Thymus (tissue), 11 donors: ENCODE results near the gene MBNL2. TPM values are rescaled to one million over a fixed set of nuclear protein-coding genes. Genes with fewer than 3 reads are reported as not detected.

ENCODE experiments used
- DNase-seq, 9 donors: peaks; one replicate each; pipeline ENCODE4 v3.0.0-alpha.2; 2013; ENCODE audit warnings: low spot score in 9 of 9, low read depth in 6 of 9, missing footprints in 1 of 9
- H3K27ac ChIP-seq, 2 donors: one replicate each; pipeline ENCODE4 v1.5.1; 2013; ENCODE audit warnings: control low read depth in 1 of 2, low read depth in 1 of 2, low read length in 1 of 2, mild to moderate bottlenecking in 1 of 2, moderate library complexity in 1 of 2
- H3K27me3 ChIP-seq, 2 donors: one replicate each; pipeline ENCODE4 v1.5.1; 2013; ENCODE audit warnings: low read length in 1 of 2; ENCODE audit not compliant: control insufficient read depth in 2 of 2, insufficient read depth in 1 of 2
- H3K36me3 ChIP-seq, 2 donors: one replicate each; pipeline ENCODE4 v1.5.1; 2013; ENCODE audit warnings: low read length in 1 of 2, mild to moderate bottlenecking in 1 of 2, moderate library complexity in 1 of 2; ENCODE audit not compliant: control insufficient read depth in 2 of 2, insufficient read depth in 2 of 2
- H3K4me1 ChIP-seq, 2 donors: one replicate each; pipeline ENCODE4 v1.5.1; 2013; ENCODE audit warnings: low read length in 2 of 2; ENCODE audit not compliant: control insufficient read depth in 2 of 2, insufficient read depth in 2 of 2
- H3K4me3 ChIP-seq, 2 donors: one replicate each; pipeline ENCODE4 v1.5.1; 2013; ENCODE audit warnings: low read length in 2 of 2, control low read depth in 1 of 2, mild to moderate bottlenecking in 1 of 2
- H3K9me3 ChIP-seq, 2 donors: one replicate each; pipeline ENCODE4 v1.5.1; 2013; ENCODE audit warnings: low read length in 1 of 2, mild to moderate bottlenecking in 1 of 2; ENCODE audit not compliant: control insufficient read depth in 2 of 2, insufficient read depth in 1 of 2
- WGBS: extraction: QIAGEN DNeasy Blood & Tissue Kit; methylation state at CpG from one replicate; pipeline ENCODE4 v1.1.7; 2013; 5-methylcytosine and 5-hydroxymethylcytosine counted together
- polyA plus RNA-seq: library from polyadenylated mRNA; stranded (reverse); fragments of 200-250 nt; gene quantifications from one replicate; pipeline ENCODE4 v1.2.3, GENCODE V29; 2013
- total RNA-seq: library from RNA; stranded (reverse); fragments of 120-200 nt; gene quantifications from one replicate; pipeline ENCODE4 v1.2.4, GENCODE V29; 2013
- donor health status: healthy.

Gene MBNL2
- total and polyA plus RNA-seq, 2 donors, result 22.7 to 27.1 TPM

- WGBS, result 93% methylated on average over 4 of the region's 4 CpGs
- Histone ChIP-seq H3K4me3 (no peak overlapping the region), H3K9me3 (no peaks in the 10 kb centered on the region), H3K27me3 (no peaks in the 10 kb centered on the region), H3K27ac (no peak overlapping the region), H3K36me3 (no peaks in the 10 kb centered on the region), H3K4me1 (peaks cover 0 to 3% of the 10 kb centered on the region in 2 donors)
- DNase-seq, result no peak
These were observed 209.1 kb downstream of the MBNL2 start for GRCh38 chr13:97431171-97431764.

GRCh38 chr13:97432232-97432916, 210.2 kb downstream of the MBNL2 start:
- WGBS, result 9% methylated on average over 19 of the region's 19 CpGs
- H3K4me3 ChIP-seq, result peak overlapping the region; percentile 69 to 79
- H3K27me3 ChIP-seq, result no peaks in the 10 kb centered on the region

GRCh38 chr13:97432917-97433726, 211.0 kb downstream of the MBNL2 start:
- Histone ChIP-seq H3K36me3 (no peaks in the 10 kb centered on the region), H3K27me3 (no peaks in the 10 kb centered on the region), H3K27ac (peak overlapping the region; percentile 99), H3K4me1 (peaks cover 0 to 3% of the 10 kb centered on the region in 2 donors), H3K4me3 (peak overlapping the region; percentile 69 to 79), H3K9me3 (no peaks in the 10 kb centered on the region)
- under 1% methylated on average over 50 of the region's 50 CpGs for WGBS
- DNase-seq, result peak; percentile 98 to 100 (median 99)

More at GRCh38 chr13:97432232-97432916, 210.2 kb downstream of the MBNL2 start:
- no peaks in the 10 kb centered on the region for H3K36me3 ChIP-seq
- H3K4me1 ChIP-seq, result peaks cover 0 to 3% of the 10 kb centered on the region in 2 donors
- DNase-seq, result peak in 3 of 9 donors; percentile 2 to 9 (median 4)
- H3K9me3 ChIP-seq, result no peaks in the 10 kb centered on the region
- peak overlapping the region; percentile 87 to 99 for H3K27ac ChIP-seq

- H3K27ac ChIP-seq, result peak within 1 kb of the TSS; percentile 99
- peaks cover 0 to 3% of the 10 kb centered on the region in 2 donors for H3K4me1 ChIP-seq
- no peaks in the 10 kb centered on the region for H3K36me3 ChIP-seq
- no peaks in the 10 kb centered on the region for H3K9me3 ChIP-seq
- DNase-seq, result peak in 8 of 9 donors; percentile 76 to 94 (median 86)
- H3K27me3 ChIP-seq, result no peaks in the 10 kb centered on the region
- peak within 1 kb of the TSS; percentile 69 to 79 for H3K4me3 ChIP-seq
- WGBS, result under 1% methylated on average over 91 of the region's 94 CpGs
These were observed 211.7 kb downstream of the MBNL2 start, which contains the start of gene RAP2A for GRCh38 chr13:97433727-97434396. RAP2A (plus strand) TSS chr13:97434169; CDS start chr13:97434471, 302 bp downstream.

- WGBS, result under 1% methylated on average over 60 of the region's 60 CpGs
- DNase-seq, result peak in 7 of 9 donors; percentile 31 to 63 (median 37)
These were observed 212.5 kb downstream of the MBNL2 start for GRCh38 chr13:97434397-97435201.

GRCh38 chr13:97435323-97435722, 213.2 kb downstream of the MBNL2 start:
- H3K36me3 ChIP-seq, result no peaks in the 10 kb centered on the region
- H3K4me1 ChIP-seq, result peaks cover 0 to 3% of the 10 kb centered on the region in 2 donors
- H3K27me3 ChIP-seq, result no peaks in the 10 kb centered on the region
- peak overlapping the region in 1 of 2 donors; percentile 63 for H3K27ac ChIP-seq
- 65% methylated on average over 3 of the region's 3 CpGs for WGBS
- H3K4me3 ChIP-seq, result peak overlapping the region; percentile 67 to 79
- peak in 1 of 9 donors; percentile 12 for DNase-seq
- no peaks in the 10 kb centered on the region for H3K9me3 ChIP-seq

More at GRCh38 chr13:97434397-97435201, 212.5 kb downstream of the MBNL2 start:
- Histone ChIP-seq H3K27me3 (no peaks in the 10 kb centered on the region), H3K9me3 (no peaks in the 10 kb centered on the region), H3K36me3 (no peaks in the 10 kb centered on the region), H3K4me1 (peaks cover 0 to 3% of the 10 kb centered on the region in 2 donors), H3K4me3 (peak overlapping the region; percentile 67 to 79), H3K27ac (peak overlapping the region; percentile 63 to 91)

- H3K27me3 ChIP-seq, result no peaks in the 10 kb centered on the region
- peak in 1 of 9 donors; percentile 19 for DNase-seq
- H3K27ac ChIP-seq, result no peak overlapping the region
- no peaks in the 10 kb centered on the region for H3K9me3 ChIP-seq
- WGBS, result 74% methylated on average over 5 of the region's 5 CpGs
- no peaks in the 10 kb centered on the region for H3K36me3 ChIP-seq
- H3K4me3 ChIP-seq, result peak overlapping the region; percentile 15 to 22
- H3K4me1 ChIP-seq, result peaks cover 0 to 3% of the 10 kb centered on the region in 2 donors
These were observed 213.7 kb downstream of the MBNL2 start for GRCh38 chr13:97435794-97436193.

GRCh38 chr13:97436845-97437244, 214.7 kb downstream of the MBNL2 start:
- Histone ChIP-seq H3K27me3 (no peaks in the 10 kb centered on the region), H3K4me1 (peaks cover 0 to 3% of the 10 kb centered on the region in 2 donors), H3K9me3 (no peaks in the 10 kb centered on the region), H3K36me3 (no peaks in the 10 kb centered on the region), H3K27ac (no peak overlapping the region), H3K4me3 (no peak overlapping the region)
- no peak for DNase-seq
- 97% methylated on average over 2 of the region's 2 CpGs for WGBS
